ENCODE results near the gene TRIM33.

GRCh38 chr1:114468047-114468446, 43.0 kb downstream of the TRIM33 start:
- no peak for TF ChIP-seq CTCF (IDR thresholded peaks at IDR 0.05; ENCODE audit: low read depth, low read length, poor library complexity, severe bottlenecking)
- no peak for TF ChIP-seq EZH2phosphoT487 (IDR thresholded peaks at IDR 0.05; ENCODE audit: borderline replicate concordance, low read length)

All from DOHH2 (cell line).